ENCODE results near the gene MVK.

Gene MVK

DNA sequence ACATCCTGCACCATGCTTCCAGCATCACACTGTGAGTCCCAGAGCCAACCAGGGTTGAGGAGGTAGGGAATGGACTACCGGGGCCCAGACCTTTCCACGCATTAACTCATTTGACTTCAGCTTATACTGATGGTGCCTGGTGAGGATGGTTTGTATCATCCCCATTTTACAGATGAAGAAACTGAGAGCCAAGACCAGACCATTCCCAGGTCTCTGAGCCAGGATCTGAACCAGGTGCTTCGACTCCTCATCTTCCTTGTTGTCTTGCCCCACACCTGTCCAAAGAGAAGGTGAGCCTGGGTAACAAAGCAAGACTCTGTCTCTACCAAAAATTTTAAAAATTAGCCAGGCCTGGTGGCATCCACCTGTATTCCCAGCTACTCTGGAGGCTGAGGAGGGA is 64.4 kb downstream of the MVK start:
- no peak for DNase-seq

DNA sequence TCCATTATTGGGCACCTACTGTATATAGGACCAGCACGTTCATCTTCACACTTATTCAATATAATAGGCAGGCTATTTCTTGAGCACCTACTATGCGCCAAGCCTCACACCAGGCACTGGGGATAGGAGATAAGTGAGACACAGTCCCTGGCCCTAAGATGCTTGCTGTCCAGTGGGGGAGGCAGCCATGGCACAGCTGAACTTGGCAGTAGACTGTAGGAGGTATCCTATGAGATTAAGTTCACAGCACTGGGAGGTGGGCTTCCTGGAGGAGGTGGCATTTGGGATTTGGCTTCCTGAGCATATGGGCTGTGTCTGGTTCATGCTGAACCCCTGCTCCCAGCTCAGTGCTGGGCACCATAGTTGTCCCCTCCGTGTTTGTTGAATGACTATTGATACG is 65.1 kb downstream of the MVK start:
- DNase-seq, result no peak

DNA sequence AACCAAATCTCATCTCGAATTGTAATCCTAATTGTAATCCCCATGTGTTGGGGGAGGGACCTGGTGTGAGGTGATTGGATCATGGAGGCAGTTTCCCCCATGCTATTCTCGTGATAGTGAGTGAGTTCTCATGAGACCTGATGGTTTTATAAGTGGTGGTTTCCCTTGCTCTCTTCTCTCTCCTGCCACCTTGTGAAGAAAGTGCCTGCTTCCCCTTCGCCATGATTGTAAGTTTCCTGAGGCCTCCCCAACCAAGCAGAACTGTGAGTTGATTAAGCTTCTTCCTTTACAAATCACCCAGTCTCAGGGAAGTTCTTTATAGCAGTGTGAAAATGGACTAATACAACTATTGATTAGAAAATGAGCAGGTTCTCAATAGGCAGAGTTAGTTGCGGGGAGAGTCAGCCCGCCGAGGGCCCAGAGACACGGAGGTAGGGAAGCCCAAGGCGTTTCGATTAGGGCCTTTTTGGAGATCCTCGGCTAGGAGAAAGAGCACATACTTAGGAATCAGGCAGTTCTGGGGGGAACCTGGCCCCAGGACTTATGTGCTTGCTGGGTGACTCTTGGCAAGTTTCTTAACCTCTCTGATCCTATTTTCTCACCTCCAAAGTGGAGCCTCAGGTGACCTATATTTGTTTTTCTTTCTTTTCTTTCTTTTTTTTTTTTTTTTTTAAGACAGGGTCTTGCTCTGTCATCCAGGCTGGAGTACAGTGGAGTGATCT is 65.7 kb downstream of the MVK start:
- no peak for DNase-seq

DNA sequence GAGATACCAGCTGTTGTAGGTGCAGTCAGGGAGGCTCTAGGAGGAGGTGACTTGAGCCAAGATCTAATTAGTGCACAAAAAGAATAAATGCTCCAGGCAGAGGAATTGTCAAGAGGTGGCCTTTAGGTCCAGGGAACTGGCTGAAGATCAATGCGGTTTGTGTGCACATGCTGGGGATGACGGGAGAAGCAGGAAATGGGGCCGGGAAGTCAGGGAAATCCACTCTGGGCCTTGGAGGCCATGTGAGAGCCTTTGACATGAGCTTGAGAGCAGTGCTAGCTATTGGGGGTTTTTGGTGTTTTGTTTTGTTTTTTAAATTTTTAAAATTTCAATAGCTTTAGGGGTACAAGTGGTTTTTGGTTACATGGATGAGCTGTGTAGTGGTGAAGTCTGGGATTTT is 67.4 kb downstream of the MVK start:
- DNase-seq, result no peak

DNA sequence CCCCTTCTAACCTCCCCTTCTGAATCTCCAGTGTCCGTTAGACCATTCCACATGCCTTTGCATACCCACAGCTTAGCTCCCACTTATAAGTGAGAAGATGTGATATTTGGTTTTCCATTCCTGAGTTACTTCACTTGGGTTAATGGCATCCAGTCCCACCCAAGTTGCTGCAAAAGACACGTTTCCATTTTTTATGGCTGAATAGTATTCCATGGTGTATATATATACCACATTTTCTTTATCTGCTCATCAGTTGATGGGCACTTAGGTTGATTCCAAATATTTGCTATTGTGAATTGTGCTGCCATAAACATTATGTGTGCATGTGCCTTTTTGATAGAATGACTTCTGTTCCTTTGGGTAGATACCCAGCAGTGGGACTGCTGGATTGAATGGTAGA is 67.8 kb downstream of the MVK start:
- DNase-seq, result no peak

DNA sequence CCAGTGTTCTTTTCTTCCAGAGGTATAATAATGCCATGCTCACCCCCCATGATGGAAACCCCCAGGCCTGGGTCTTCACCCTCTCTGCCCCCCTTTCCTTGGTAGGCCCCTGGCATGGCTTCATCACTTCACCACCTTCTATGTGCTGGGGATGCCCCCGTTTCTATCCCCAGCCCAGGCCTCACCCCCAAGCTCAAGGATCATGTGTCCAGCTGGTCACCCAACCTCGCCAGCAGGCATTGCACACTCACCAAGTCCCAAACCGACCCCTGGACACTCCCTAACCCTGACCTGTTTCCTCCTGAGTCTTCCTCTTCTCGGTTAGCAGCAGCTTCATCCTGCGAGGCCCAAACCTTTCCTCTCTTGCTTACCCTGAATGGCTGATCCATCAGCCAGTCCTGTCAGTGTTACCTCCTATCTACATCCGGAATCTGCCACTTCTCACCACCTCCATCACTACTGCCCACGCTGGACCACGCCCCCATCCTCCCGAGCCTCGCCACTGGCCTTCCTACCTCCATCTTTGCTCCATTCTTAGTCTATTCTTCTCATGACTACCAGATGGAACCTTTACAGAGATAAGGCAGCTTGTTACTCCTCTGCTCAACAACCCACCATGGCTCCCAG is 69.0 kb downstream of the MVK start:
- DNase-seq, result no peak

DNA sequence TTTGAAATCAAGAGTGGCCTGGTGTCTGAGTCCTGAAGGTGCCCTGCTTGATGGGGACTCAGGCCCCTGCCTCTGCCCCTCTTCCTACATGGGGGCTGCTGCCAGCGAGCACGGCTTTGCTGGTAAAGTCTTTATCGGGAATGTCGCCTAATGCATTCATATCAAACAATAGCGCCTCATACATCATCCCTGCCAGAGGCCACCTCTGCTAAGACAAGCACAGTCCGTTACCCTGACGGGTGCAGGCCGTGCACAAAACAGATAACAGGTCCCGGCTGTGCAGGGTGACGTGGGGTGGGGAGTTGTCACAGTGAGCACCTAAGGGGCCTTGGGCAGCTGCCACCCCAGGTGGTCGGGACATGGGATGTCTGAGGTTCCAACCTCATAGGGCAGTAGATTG is 71.6 kb downstream of the MVK start:
- DNase-seq, result no peak

DNA sequence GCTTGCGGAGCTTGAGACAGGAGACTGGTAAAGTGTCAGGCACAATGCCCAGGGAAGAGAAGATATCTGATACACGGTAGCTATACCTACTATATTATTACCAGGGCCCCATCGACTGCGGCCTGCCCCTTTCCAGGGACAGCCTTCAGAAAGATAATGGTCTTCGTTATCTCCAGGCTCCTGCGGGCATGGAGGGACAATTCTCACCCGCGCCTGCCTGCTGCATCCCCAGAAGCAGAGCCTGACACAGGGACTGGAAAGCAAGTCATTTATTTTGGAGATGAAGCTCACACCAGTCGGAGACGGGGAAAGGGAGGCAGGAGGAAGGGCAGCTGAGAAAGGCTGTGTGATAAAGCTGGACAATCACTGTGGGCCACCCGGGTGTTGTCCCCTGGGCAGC is 72.1 kb downstream of the MVK start:
- no peak for DNase-seq
